Measurements from ENCODE around the gene EGF. TPM values are rescaled to one million over a fixed set of nuclear protein-coding genes. Genes with fewer than 3 reads are reported as not detected.
"Not testable (repeated sequence)": the region's sequence is repeated elsewhere in the genome, so short reads cannot be mapped to it uniquely, and the experiment has no call there.

The EGF gene
- total and polyA plus RNA-seq, 12 donors = 0.07 to 1.6 (median 0.24) TPM; not detected in 4

DNA sequence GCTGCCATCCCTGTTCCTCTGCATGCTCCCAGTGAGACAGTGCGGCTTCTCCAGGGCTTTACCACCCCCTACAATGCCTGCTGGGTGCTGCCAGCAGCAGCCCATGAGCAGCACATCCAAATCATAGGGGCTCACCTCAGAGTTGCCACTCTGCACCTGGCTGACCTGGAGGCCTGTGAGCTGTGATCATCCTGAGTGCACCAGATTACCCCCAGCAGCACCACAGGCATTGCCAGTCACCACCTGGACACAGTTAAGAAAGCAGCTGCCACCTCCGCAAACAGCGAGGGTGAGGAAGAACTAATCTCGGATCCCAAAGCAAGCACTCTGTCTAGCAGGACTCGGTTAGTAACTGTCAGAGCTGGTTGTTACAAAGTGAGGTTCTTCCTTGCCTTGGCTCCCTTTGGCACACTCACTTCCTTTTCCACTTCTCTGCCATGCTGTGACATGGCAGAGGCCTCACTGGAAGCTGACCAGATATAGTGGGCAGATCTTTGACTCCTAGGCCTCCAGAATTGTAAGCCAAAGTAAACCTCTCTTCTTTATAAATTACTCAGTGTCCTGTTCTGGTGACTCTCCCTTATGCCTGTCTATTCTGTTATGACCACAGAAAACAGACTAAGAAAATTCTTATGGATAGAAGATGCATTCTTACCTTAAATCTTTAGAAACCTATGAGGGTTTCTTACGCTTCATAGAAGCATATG, 39.6 kb upstream of the EGF start:
- H3K4me3 ChIP-seq = no peak overlapping the region
- intact Hi-C loops (cut with DNase I) = no loop called here
- H3K9me3 ChIP-seq (replicated peaks in 1 of 3) = no peaks in the 10 kb centered on the region
- DNase-seq = no peak
- no peaks in the 10 kb centered on the region for H3K36me3 ChIP-seq (replicated peaks in 1 of 2)
- WGBS, 4 donors = 94 to 99% (median 95%) methylated on average over 3 to 6 of the region's 6 CpGs
- TF ChIP-seq, protein P1, sequence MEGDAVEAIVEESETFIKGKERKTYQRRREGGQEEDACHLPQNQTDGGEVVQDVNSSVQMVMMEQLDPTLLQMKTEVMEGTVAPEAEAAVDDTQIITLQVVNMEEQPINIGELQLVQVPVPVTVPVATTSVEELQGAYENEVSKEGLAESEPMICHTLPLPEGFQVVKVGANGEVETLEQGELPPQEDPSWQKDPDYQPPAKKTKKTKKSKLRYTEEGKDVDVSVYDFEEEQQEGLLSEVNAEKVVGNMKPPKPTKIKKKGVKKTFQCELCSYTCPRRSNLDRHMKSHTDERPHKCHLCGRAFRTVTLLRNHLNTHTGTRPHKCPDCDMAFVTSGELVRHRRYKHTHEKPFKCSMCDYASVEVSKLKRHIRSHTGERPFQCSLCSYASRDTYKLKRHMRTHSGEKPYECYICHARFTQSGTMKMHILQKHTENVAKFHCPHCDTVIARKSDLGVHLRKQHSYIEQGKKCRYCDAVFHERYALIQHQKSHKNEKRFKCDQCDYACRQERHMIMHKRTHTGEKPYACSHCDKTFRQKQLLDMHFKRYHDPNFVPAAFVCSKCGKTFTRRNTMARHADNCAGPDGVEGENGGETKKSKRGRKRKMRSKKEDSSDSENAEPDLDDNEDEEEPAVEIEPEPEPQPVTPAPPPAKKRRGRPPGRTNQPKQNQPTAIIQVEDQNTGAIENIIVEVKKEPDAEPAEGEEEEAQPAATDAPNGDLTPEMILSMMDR (IDR thresholded peaks at IDR 0.05) = no peak
- TF ChIP-seq POLR2A (IDR thresholded peaks at IDR 0.05) = no peak
- no peaks in the 10 kb centered on the region for H3K27me3 ChIP-seq
- H3K27ac ChIP-seq = no peak overlapping the region
- H3K4me1 ChIP-seq (replicated peaks in 1 of 2) = no peaks in the 10 kb centered on the region

- DNase-seq = no peak
- intact Hi-C loops (cut with DNase I) = no loop called here
- H3K9me3 ChIP-seq (replicated peaks in 1 of 3) = no peaks in the 10 kb centered on the region
- TF ChIP-seq, protein P1 (IDR thresholded peaks at IDR 0.05) = no peak
- TF ChIP-seq POLR2A (IDR thresholded peaks at IDR 0.05) = no peak
- H3K4me3 ChIP-seq = no peak overlapping the region
- 54 to 70% (median 63%) methylated on average over 11 of the region's 11 CpGs for WGBS, 4 donors
- H3K27me3 ChIP-seq = no peaks in the 10 kb centered on the region
- no peaks in the 10 kb centered on the region for H3K36me3 ChIP-seq (replicated peaks in 1 of 2)
- no peak overlapping the region for H3K27ac ChIP-seq
- no peaks in the 10 kb centered on the region for H3K4me1 ChIP-seq (replicated peaks in 1 of 2)
These were observed 38.7 kb upstream of the EGF start for GRCh38 chr4:109873791-109874514.

- Histone ChIP-seq H3K27ac (no peak overlapping the region), H3K4me3 (no peak overlapping the region), H3K27me3 (no peaks in the 10 kb centered on the region), H3K36me3 (replicated peaks in 1 of 2) (no peaks in the 10 kb centered on the region), H3K4me1 (replicated peaks in 1 of 2) (no peaks in the 10 kb centered on the region), H3K9me3 (replicated peaks in 1 of 3) (no peaks in the 10 kb centered on the region)
- no peak for DNase-seq
- 78 to 100% (median 94%) methylated on average over 1 of the region's 1 CpG for WGBS, 4 donors
- intact Hi-C loops (cut with DNase I) = no loop called here
- no peak for TF ChIP-seq POLR2A (IDR thresholded peaks at IDR 0.05)
- TF ChIP-seq, protein P1 (IDR thresholded peaks at IDR 0.05) = no peak
These were observed 37.6 kb upstream of the EGF start for GRCh38 chr4:109875106-109875505.

- H3K27me3 ChIP-seq; H3K4me1 ChIP-seq (replicated peaks in 1 of 2); H3K27ac ChIP-seq; H3K36me3 ChIP-seq (replicated peaks in 1 of 2); H3K4me3 ChIP-seq; intact Hi-C loops (cut with DNase I); H3K9me3 ChIP-seq (replicated peaks in 1 of 3); DNase-seq: not testable (repeated sequence)
- WGBS, 4 donors = 60 to 87% (median 77%) methylated on average over 2 of the region's 2 CpGs
These were observed 37.1 kb upstream of the EGF start for GRCh38 chr4:109875553-109875952.
